Measurements from ENCODE around the gene MYO7A.
A peak's percentile ranks its signal among the peaks of the same experiment; 100 is the strongest.

Gene MYO7A

GRCh38 chr11:77101043-77101537 lies 27.0 kb upstream of the MYO7A start:
- Histone ChIP-seq H3K36me3 (ENCODE audit: insufficient read depth, low read length) (no peaks in the 10 kb centered on the region), H3K9me2 (replicated peaks; ENCODE audit: low read depth, low read length) (no peaks in the 10 kb centered on the region), H2AFZ (ENCODE audit: low read length) (no peak overlapping the region), H3F3A (ENCODE audit: low read depth) (no peaks in the 10 kb centered on the region), H3K9ac (ENCODE audit: low read depth, low read length, poor library complexity, severe bottlenecking) (no peak overlapping the region), H3K4me3 (ENCODE audit: low read length, poor library complexity, severe bottlenecking) (no peak overlapping the region), H3K79me2 (ENCODE audit: insufficient read depth, low read length) (no peaks in the 10 kb centered on the region), H3K4me2 (ENCODE audit: low read depth, low read length, poor library complexity, severe bottlenecking) (no peak overlapping the region), H4K20me1 (ENCODE audit: insufficient read depth, low read length, poor library complexity, severe bottlenecking) (no peaks in the 10 kb centered on the region), H3K27me3 (ENCODE audit: insufficient read depth, low read length, poor library complexity, severe bottlenecking) (no peaks in the 10 kb centered on the region), H3K9me3 (ENCODE audit: insufficient read depth, low read depth, low read length) (no peaks in the 10 kb centered on the region), H3K4me1 (ENCODE audit: insufficient read depth, low read length, poor library complexity, severe bottlenecking) (no peaks in the 10 kb centered on the region)
- no peak for TF ChIP-seq EZH2phosphoT487 (IDR thresholded peaks at IDR 0.05; ENCODE audit: borderline replicate concordance)
- TF ChIP-seq, protein P1, sequence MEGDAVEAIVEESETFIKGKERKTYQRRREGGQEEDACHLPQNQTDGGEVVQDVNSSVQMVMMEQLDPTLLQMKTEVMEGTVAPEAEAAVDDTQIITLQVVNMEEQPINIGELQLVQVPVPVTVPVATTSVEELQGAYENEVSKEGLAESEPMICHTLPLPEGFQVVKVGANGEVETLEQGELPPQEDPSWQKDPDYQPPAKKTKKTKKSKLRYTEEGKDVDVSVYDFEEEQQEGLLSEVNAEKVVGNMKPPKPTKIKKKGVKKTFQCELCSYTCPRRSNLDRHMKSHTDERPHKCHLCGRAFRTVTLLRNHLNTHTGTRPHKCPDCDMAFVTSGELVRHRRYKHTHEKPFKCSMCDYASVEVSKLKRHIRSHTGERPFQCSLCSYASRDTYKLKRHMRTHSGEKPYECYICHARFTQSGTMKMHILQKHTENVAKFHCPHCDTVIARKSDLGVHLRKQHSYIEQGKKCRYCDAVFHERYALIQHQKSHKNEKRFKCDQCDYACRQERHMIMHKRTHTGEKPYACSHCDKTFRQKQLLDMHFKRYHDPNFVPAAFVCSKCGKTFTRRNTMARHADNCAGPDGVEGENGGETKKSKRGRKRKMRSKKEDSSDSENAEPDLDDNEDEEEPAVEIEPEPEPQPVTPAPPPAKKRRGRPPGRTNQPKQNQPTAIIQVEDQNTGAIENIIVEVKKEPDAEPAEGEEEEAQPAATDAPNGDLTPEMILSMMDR (conservative IDR thresholded peaks at IDR 0.05; ENCODE audit: low read length), result peak; percentile 80

- no peaks in the 10 kb centered on the region for H4K20me1 ChIP-seq (ENCODE audit: insufficient read depth, low read length, poor library complexity, severe bottlenecking)
- no peaks in the 10 kb centered on the region for H3K36me3 ChIP-seq (ENCODE audit: insufficient read depth, low read length)
- H3K4me2 ChIP-seq (ENCODE audit: low read depth, low read length, poor library complexity, severe bottlenecking), result no peak within 1 kb of the TSS
- H3K9me2 ChIP-seq (replicated peaks; ENCODE audit: low read depth, low read length), result no peaks in the 10 kb centered on the region
- no peak within 1 kb of the TSS for H3K9ac ChIP-seq (ENCODE audit: low read depth, low read length, poor library complexity, severe bottlenecking)
- H3F3A ChIP-seq (ENCODE audit: low read depth), result no peaks in the 10 kb centered on the region
- H3K4me3 ChIP-seq (ENCODE audit: low read length, poor library complexity, severe bottlenecking), result no peak within 1 kb of the TSS
- no peaks in the 10 kb centered on the region for H3K27me3 ChIP-seq (ENCODE audit: insufficient read depth, low read length, poor library complexity, severe bottlenecking)
- TF ChIP-seq, protein P1 (conservative IDR thresholded peaks at IDR 0.05; ENCODE audit: low read length), result no peak
- no peak for TF ChIP-seq EZH2phosphoT487 (IDR thresholded peaks at IDR 0.05; ENCODE audit: borderline replicate concordance)
- H2AFZ ChIP-seq (ENCODE audit: low read length), result no peak within 1 kb of the TSS
- no peaks in the 10 kb centered on the region for H3K9me3 ChIP-seq (ENCODE audit: insufficient read depth, low read depth, low read length)
- no peaks in the 10 kb centered on the region for H3K79me2 ChIP-seq (ENCODE audit: insufficient read depth, low read length)
- H3K4me1 ChIP-seq (ENCODE audit: insufficient read depth, low read length, poor library complexity, severe bottlenecking), result no peaks in the 10 kb centered on the region
Measured at GRCh38 chr11:77102246-77103210, 25.5 kb upstream of the MYO7A start, which contains the start of gene OMP. Gene OMP (plus strand): TSS chr11:77102840. CDS start chr11:77102840, 0 bp downstream.

- H3K9ac ChIP-seq (ENCODE audit: low read depth, low read length, poor library complexity, severe bottlenecking), result no peak overlapping the region
- H2AFZ ChIP-seq (ENCODE audit: low read length), result no peak overlapping the region
- H3K4me1 ChIP-seq (ENCODE audit: insufficient read depth, low read length, poor library complexity, severe bottlenecking), result no peaks in the 10 kb centered on the region
- H4K20me1 ChIP-seq (ENCODE audit: insufficient read depth, low read length, poor library complexity, severe bottlenecking), result no peaks in the 10 kb centered on the region
- H3K4me3 ChIP-seq (ENCODE audit: low read length, poor library complexity, severe bottlenecking), result no peak overlapping the region
- H3K36me3 ChIP-seq (ENCODE audit: insufficient read depth, low read length), result no peaks in the 10 kb centered on the region
- H3F3A ChIP-seq (ENCODE audit: low read depth), result no peaks in the 10 kb centered on the region
- no peaks in the 10 kb centered on the region for H3K9me3 ChIP-seq (ENCODE audit: insufficient read depth, low read depth, low read length)
- no peaks in the 10 kb centered on the region for H3K79me2 ChIP-seq (ENCODE audit: insufficient read depth, low read length)
- no peaks in the 10 kb centered on the region for H3K9me2 ChIP-seq (replicated peaks; ENCODE audit: low read depth, low read length)
- H3K27me3 ChIP-seq (ENCODE audit: insufficient read depth, low read length, poor library complexity, severe bottlenecking), result no peaks in the 10 kb centered on the region
- TF ChIP-seq, protein P1 (conservative IDR thresholded peaks at IDR 0.05; ENCODE audit: low read length), result no peak
- TF ChIP-seq EZH2phosphoT487 (IDR thresholded peaks at IDR 0.05; ENCODE audit: borderline replicate concordance), result no peak
- no peak overlapping the region for H3K4me2 ChIP-seq (ENCODE audit: low read depth, low read length, poor library complexity, severe bottlenecking)
Measured at GRCh38 chr11:77103319-77103718, 24.7 kb upstream of the MYO7A start.

Data from Loucy (cell line).